Smooth muscle cell (in vitro differentiated cells): ENCODE results near the gene TBC1D22A. TPM values are rescaled to one million over a fixed set of nuclear protein-coding genes. Genes with fewer than 3 reads are reported as not detected.
"Not testable (repeated sequence)": the region's sequence is repeated elsewhere in the genome, so short reads cannot be mapped to it uniquely, and the experiment has no call there.

Source experiments
- DNase-seq: peaks from one replicate; lab custom pipeline; 2025; ENCODE audit not compliant: unreplicated experiment; lab: John Stamatoyannopoulos, UW
- H2AFZ ChIP-seq: fragments of 200-600 bp; sonication (generic); 2 replicates; pipeline ENCODE4 v1.6.0; 2016; ENCODE audit warnings: antibody characterized with exemption, low read depth, mild to moderate bottlenecking
- H3F3A ChIP-seq: fragments of 200-600 bp; sonication (generic); 2 replicates; pipeline ENCODE4 v1.6.0; 2017; ENCODE audit warnings: antibody characterized with exemption, low read depth
- H3K27ac ChIP-seq: fragments of 200-600 bp; sonication (generic); 2 replicates; pipeline ENCODE4 v1.5.1; 2016; ENCODE audit warnings: low read depth, mild to moderate bottlenecking
- H3K27me3 ChIP-seq: fragments of 200-600 bp; sonication (generic); 2 replicates; pipeline ENCODE4 v1.6.1; 2016; ENCODE audit warnings: low read depth, mild to moderate bottlenecking
- H3K36me3 ChIP-seq: fragments of 200-600 bp; sonication (generic); 2 replicates; pipeline ENCODE4 v1.5.1; 2016; ENCODE audit warnings: low read depth
- H3K4me1 ChIP-seq: fragments of 200-600 bp; sonication (generic); 2 replicates; pipeline ENCODE4 v1.5.1; 2016; ENCODE audit warnings: low read depth
- H3K4me2 ChIP-seq: fragments of 200-600 bp; sonication (generic); 2 replicates; pipeline ENCODE4 v1.6.0; 2016; ENCODE audit warnings: mild to moderate bottlenecking
- H3K4me3 ChIP-seq: fragments of 200-600 bp; sonication (generic); 2 replicates; pipeline ENCODE4 v1.5.1; 2016; ENCODE audit warnings: mild to moderate bottlenecking
- H3K79me2 ChIP-seq: fragments of 200-600 bp; sonication (generic); 2 replicates; pipeline ENCODE4 v1.6.0; 2016; ENCODE audit warnings: low read depth, mild to moderate bottlenecking
- H3K9ac ChIP-seq: fragments of 200-600 bp; sonication (generic); 2 replicates; pipeline ENCODE4 v1.6.0; 2016; ENCODE audit warnings: low read depth
- H3K9me3 ChIP-seq: fragments of 200-600 bp; sonication (generic); replicated peaks from 2 replicates; pipeline ENCODE4 v1.5.1; 2016; ENCODE audit warnings: low read depth
- H4K20me1 ChIP-seq: fragments of 200-600 bp; sonication (generic); 2 replicates; pipeline ENCODE4 v1.6.0; 2016; ENCODE audit warnings: low read depth
- CTCF ChIP-seq: fragments of 200-600 bp; sonication (generic); IDR thresholded peaks from 2 replicates; pipeline ENCODE4 v1.5.1; 2017; ENCODE audit warnings: borderline replicate concordance, mild to moderate bottlenecking, antibody characterized with exemption; ENCODE audit not compliant: insufficient read depth, poor library complexity, severe bottlenecking
- WGBS: methylation state at CpG from one replicate; pipeline ENCODE4 v1.1.7; 2016; ENCODE audit warnings: low lambda C conversion rate; 5-methylcytosine and 5-hydroxymethylcytosine counted together
- polyA plus RNA-seq: library from polyadenylated mRNA; unstranded; fragments of >200 nt; fragmentation: Nextera tagmentation; extraction: Ambion mirVana; gene quantifications from 2 replicates; pipeline ENCODE4 v1.2.1, GENCODE V29; 2016
- total RNA-seq: library from RNA; depleted of rRNA; stranded (reverse); fragments of >200 nt; gene quantifications from 2 replicates; pipeline ENCODE4 v1.2.3, GENCODE V29; 2014

Gene TBC1D22A
- total and polyA plus RNA-seq, 2 experiments from 2014 or later = 12.5 to 14.4 TPM

GRCh38 chr22:47049078-47049624 is 286.7 kb downstream of the TBC1D22A start:
- Histone ChIP-seq H3K9ac (no peak overlapping the region), H3K27ac (no peak overlapping the region), H2AFZ (no peak overlapping the region), H3K27me3 (no peaks in the 10 kb centered on the region), H3K4me2 (no peak overlapping the region), H3K4me1 (no peaks in the 10 kb centered on the region), H3K36me3 (no peaks in the 10 kb centered on the region), H3F3A (no peaks in the 10 kb centered on the region), H3K4me3 (no peak overlapping the region), H3K9me3 (no peaks in the 10 kb centered on the region), H3K79me2 (no peaks in the 10 kb centered on the region), H4K20me1 (peaks cover 44% of the 10 kb centered on the region)
- no peak for DNase-seq
- TF ChIP-seq CTCF = no peak
- 96% methylated on average over 17 of the region's 17 CpGs for WGBS

GRCh38 chr22:47049736-47050400 is 287.4 kb downstream of the TBC1D22A start:
- H3K9ac ChIP-seq, H2AFZ ChIP-seq, H3K36me3 ChIP-seq, H3K79me2 ChIP-seq, H3K27me3 ChIP-seq, H3K4me1 ChIP-seq, H3K4me3 ChIP-seq, H3K9me3 ChIP-seq, H3K27ac ChIP-seq, H3F3A ChIP-seq, DNase-seq, H3K4me2 ChIP-seq: not testable (repeated sequence)
- 97% methylated on average over 17 of the region's 17 CpGs for WGBS
- H4K20me1 ChIP-seq = peaks cover 37% of the 10 kb centered on the region

- Histone ChIP-seq H3F3A (no peaks in the 10 kb centered on the region), H3K79me2 (no peaks in the 10 kb centered on the region), H3K4me2 (no peak overlapping the region), H3K36me3 (no peaks in the 10 kb centered on the region), H3K4me1 (no peaks in the 10 kb centered on the region), H4K20me1 (peaks cover 31% of the 10 kb centered on the region), H3K27ac (no peak overlapping the region), H3K9ac (no peak overlapping the region), H2AFZ (no peak overlapping the region), H3K4me3 (no peak overlapping the region), H3K27me3 (no peaks in the 10 kb centered on the region), H3K9me3 (no peaks in the 10 kb centered on the region)
- no peak for TF ChIP-seq CTCF
- no peak for DNase-seq
- WGBS = 86% methylated on average over 13 of the region's 20 CpGs
Measured at GRCh38 chr22:47050401-47051051, 288.1 kb downstream of the TBC1D22A start.

- TF ChIP-seq CTCF = no peak
- H3F3A ChIP-seq = no peaks in the 10 kb centered on the region
Measured at GRCh38 chr22:47051441-47052071, 289.1 kb downstream of the TBC1D22A start.

More at GRCh38 chr22:47051441-47052071, 289.1 kb downstream of the TBC1D22A start:
- Histone ChIP-seq H3K36me3 (no peaks in the 10 kb centered on the region), H3K9me3 (no peaks in the 10 kb centered on the region), H2AFZ (no peak overlapping the region), H3K4me1 (no peaks in the 10 kb centered on the region), H3K4me2 (no peak overlapping the region), H3K27ac (no peak overlapping the region), H3K27me3 (no peaks in the 10 kb centered on the region), H3K9ac (no peak overlapping the region), H4K20me1 (peaks cover 22% of the 10 kb centered on the region), H3K4me3 (no peak overlapping the region), H3K79me2 (no peaks in the 10 kb centered on the region)
- WGBS = 95% methylated on average over 20 of the region's 20 CpGs
- DNase-seq = no peak
